ENCODE measurements around the gene TCF4.

The TCF4 gene

DNA sequence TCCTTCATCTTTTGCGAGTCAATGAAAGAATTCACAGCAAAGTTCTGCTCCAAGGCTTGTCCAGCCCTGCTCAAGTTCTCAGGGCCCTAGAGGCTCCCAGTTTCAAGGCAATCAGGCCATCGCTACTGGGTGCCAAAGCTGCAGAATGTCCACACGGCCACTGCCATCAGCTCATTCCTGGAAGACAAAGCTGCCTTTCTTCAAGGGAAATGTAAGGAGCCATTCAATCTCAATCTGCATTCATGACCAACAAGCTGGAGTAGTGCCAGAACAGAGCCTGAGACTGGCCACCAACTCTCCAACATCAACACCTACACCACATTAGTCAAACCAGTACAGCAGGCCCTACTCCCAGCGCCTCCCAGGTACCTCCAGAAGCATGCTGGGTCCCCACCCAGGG is 202.2 kb downstream of the TCF4 start:
- ATAC-seq (replicated peaks) (no peak), DNase-seq (no peak)
- H3K9me3 Mint-ChIP-seq, result peaks cover 8 to 24% of the 10 kb centered on the region in 2 donors
- no peak overlapping the region for H3K27ac Mint-ChIP-seq
- no peaks in the 10 kb centered on the region for H3K4me1 Mint-ChIP-seq (ENCODE audit: low read depth in 2 of 2)
- H3K27me3 Mint-ChIP-seq, result no peaks in the 10 kb centered on the region
- no peaks in the 10 kb centered on the region for H3K36me3 Mint-ChIP-seq (ENCODE audit: insufficient read depth)
- no peak overlapping the region for H3K4me3 Mint-ChIP-seq

DNA sequence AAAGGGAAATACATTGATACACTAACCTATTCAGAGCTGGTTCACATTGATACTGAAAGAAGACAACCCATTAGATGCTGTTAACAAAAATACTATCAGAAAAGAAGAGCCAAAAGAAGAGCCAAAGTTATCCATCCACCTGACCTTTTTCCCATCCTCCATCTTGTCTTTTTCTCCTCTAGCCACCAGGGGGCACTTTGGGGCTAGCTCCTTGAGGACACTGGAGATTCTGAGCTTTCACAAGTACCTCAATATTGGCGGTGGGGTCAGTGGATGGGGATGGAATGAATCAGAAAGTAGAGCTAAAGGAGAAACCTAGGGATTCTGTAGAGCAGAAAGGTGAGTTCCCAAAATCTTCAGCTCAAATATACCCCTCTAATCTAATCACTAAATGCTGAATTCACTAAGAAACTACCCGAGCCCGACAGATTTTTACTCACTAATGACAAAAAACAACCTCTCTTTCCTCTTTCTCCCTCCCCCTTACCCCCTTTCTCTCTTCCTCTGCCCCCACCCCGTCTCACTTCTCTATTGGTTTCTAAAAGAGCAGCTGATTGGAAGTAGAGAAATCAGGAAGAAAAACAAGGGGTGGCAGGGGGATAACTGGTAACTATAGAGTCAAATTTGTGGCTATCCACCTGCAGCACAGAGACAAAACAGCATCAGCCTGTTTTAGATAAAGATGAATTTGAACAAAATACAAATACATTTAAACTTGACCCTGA is 203.3 kb downstream of the TCF4 start:
- H3K27ac Mint-ChIP-seq, result no peak overlapping the region
- no peak for DNase-seq
- no peak overlapping the region for H3K4me3 Mint-ChIP-seq
- peaks cover 8 to 23% of the 10 kb centered on the region in 2 donors for H3K9me3 Mint-ChIP-seq
- no peaks in the 10 kb centered on the region for H3K27me3 Mint-ChIP-seq
- no peaks in the 10 kb centered on the region for H3K36me3 Mint-ChIP-seq (ENCODE audit: insufficient read depth)
- no peaks in the 10 kb centered on the region for H3K4me1 Mint-ChIP-seq (ENCODE audit: low read depth in 2 of 2)
- ATAC-seq (replicated peaks), result no peak

DNA sequence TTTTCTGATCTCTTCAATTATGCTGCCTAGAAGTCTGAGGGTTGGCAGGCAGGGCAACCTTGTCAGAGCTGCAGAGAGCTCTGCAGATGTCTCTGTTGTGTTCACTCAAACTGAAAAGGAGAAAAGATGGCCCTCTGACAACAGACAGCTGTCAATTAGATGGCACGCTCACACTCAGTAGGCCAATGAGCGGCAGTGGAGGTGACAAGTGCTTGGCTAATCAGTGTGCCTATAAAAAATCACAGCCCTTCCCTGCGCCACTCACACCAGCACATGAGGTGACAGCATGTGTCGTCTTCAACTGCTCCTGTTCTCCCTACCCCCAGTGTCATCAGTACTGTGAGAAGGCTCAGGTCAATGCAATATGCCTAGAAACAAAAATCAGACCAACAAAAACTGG is 203.9 kb downstream of the TCF4 start:
- DNase-seq, result no peak
- Mint-ChIP-seq H3K27ac (no peak overlapping the region), H3K27me3 (no peaks in the 10 kb centered on the region), H3K36me3 (ENCODE audit: insufficient read depth) (no peaks in the 10 kb centered on the region), H3K4me1 (ENCODE audit: low read depth in 2 of 2) (no peaks in the 10 kb centered on the region), H3K9me3 (peaks cover 4 to 17% of the 10 kb centered on the region in 2 donors), H3K4me3 (no peak overlapping the region)
- ATAC-seq (replicated peaks), result no peak

DNA sequence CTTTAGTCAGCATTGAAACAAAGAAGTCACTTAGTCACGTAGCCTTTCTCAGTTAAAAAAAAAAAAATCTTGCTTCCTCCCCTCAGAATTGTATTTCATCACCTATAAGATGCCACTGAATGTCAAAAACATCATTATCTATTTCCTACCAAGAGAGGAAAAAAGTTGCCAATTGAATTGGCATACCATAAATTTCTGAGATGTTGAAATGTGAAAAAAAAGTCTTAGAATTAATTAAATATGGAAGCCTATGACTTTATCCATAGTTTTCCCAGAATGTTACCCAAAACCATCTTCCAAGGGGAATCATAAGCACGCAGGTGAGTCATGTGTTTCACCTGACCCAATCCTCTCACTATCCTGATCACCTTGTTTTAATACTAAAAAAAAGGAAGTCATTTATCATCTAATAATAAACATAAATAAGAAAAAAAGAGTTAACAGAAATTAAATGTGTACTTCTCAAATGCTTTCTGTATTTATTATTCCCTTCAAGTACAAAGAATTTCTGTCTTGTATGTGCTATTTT is 205.7 kb downstream of the TCF4 start:
- no peaks in the 10 kb centered on the region for H3K4me1 Mint-ChIP-seq (ENCODE audit: low read depth in 2 of 2)
- no peaks in the 10 kb centered on the region for H3K36me3 Mint-ChIP-seq (ENCODE audit: insufficient read depth)
- H3K4me3 Mint-ChIP-seq, result no peak overlapping the region
- H3K27me3 Mint-ChIP-seq, result no peaks in the 10 kb centered on the region
- no peak for ATAC-seq (replicated peaks)
- no peak overlapping the region for H3K27ac Mint-ChIP-seq
- H3K9me3 Mint-ChIP-seq, result peaks cover 6 to 16% of the 10 kb centered on the region in 2 donors
- no peak for DNase-seq

DNA sequence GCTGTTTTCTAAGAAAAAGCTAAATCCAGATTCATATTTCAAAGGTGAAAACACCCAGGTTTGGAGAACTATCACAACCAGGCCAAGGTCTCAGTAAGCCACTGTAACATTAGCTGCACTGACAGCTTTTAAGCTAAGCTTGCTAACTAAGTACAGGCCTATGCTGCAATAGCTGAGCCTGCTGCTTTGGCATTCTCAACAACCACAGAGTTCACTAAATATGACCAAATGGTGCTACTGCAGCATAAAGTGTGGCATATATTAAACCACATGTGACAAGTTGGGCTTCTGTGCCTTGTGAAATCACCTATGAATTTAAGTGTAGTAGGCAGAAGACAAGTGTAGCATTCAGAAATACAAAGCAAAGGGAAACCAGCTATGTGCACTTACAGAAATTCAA is 206.7 kb downstream of the TCF4 start:
- DNase-seq (no peak), ATAC-seq (replicated peaks) (no peak)
- Mint-ChIP-seq H3K27ac (no peak overlapping the region), H3K9me3 (peaks cover 4 to 16% of the 10 kb centered on the region in 2 donors), H3K4me1 (ENCODE audit: low read depth in 2 of 2) (no peaks in the 10 kb centered on the region), H3K36me3 (ENCODE audit: insufficient read depth) (no peaks in the 10 kb centered on the region), H3K27me3 (no peaks in the 10 kb centered on the region), H3K4me3 (no peak overlapping the region)

DNA sequence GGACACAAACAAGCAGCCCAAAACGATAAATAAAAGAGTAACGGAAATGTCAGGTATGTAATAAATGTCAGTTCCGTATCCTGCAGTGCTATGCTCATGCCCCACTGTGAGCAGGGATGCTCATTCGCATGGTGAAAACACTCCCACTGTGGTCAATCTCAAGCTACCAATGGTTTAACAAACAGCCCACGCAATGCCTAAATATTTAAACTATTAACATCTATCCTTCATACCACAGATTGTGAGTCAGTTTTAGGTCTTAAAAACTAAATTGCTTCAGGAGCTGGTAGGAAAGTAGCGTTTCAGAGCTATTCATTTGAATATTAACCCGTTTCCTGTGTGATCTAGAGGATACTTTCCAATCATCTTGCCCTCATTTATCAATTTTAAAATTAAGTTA is 207.4 kb downstream of the TCF4 start:
- Mint-ChIP-seq H3K4me3 (no peak overlapping the region), H3K36me3 (ENCODE audit: insufficient read depth) (no peaks in the 10 kb centered on the region), H3K27me3 (no peaks in the 10 kb centered on the region), H3K9me3 (peaks cover 4 to 10% of the 10 kb centered on the region in 2 donors), H3K27ac (no peak overlapping the region), H3K4me1 (ENCODE audit: low read depth in 2 of 2) (no peaks in the 10 kb centered on the region)
- ATAC-seq (replicated peaks), result no peak
- DNase-seq, result no peak

DNA sequence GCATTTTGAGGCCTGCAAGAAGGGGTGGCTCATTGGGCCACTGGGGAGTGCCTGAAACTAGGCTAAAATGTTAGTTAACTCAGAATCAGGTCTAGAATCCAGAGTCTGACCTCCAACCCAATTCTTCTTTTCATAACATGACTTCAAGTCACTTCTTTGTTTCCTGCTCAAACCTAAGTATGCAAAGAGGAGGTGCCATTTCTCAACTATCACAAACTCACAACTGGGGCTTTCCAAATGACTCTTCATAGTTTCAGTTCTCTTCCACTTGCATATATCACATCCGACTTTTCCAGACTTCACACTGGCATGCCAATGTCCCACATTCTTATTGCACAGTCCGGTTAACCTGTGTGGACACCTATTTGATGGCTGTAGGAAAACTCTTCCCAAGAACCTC is 211.6 kb downstream of the TCF4 start:
- no peak for DNase-seq
- Mint-ChIP-seq H3K9me3 (peaks cover 0 to 5% of the 10 kb centered on the region in 2 donors), H3K4me3 (no peak overlapping the region), H3K4me1 (ENCODE audit: low read depth in 2 of 2) (no peaks in the 10 kb centered on the region), H3K36me3 (ENCODE audit: insufficient read depth) (no peaks in the 10 kb centered on the region), H3K27ac (no peak overlapping the region), H3K27me3 (no peaks in the 10 kb centered on the region)
- no peak for ATAC-seq (replicated peaks)

DNA sequence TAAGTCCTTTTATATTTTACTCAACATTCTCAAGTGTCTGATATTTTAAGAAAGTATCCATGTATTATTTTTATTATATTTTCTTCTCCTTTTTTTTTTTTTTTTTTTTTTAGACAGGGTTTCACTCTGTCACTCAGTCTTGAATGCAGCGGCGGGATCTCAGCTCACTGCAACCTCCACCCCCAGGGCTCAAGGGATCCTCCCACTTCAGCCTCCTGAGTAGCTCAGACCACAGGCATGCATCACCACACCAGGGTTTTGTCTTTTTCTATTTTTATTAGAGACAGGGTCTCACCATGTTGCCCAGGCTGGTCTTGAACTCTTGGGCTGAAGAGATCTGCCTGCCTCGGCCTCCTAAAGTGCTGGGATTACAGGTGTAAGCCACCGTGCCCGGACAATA is 212.1 kb downstream of the TCF4 start:
- DNase-seq (no peak), ATAC-seq (replicated peaks) (no peak)
- Mint-ChIP-seq H3K27ac (no peak overlapping the region), H3K36me3 (ENCODE audit: insufficient read depth) (no peaks in the 10 kb centered on the region), H3K9me3 (peaks cover 0 to 5% of the 10 kb centered on the region in 2 donors), H3K27me3 (no peaks in the 10 kb centered on the region), H3K4me3 (no peak overlapping the region), H3K4me1 (ENCODE audit: low read depth in 2 of 2) (no peaks in the 10 kb centered on the region)

DNA sequence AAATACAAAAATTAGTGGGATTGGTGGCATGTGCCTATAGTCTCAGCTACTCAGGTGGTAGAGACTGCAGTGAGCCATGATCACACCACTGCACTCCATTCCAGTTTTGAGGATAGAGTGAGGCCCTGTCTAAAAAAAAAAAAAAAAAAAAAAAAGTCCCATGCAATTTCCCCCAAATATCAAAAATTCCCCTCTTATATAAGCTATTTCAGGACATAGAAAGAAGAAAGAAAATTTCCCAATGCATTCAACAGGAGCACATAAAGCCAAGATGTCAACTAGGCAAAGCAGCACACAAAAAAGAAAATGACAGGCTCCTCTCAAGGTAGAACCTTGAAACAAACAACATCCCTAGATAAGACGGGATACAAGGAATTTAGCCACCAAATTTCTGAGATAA is 213.3 kb downstream of the TCF4 start:
- Mint-ChIP-seq H3K4me3 (no peak overlapping the region), H3K9me3 (peaks cover 0 to 5% of the 10 kb centered on the region in 2 donors), H3K27me3 (no peaks in the 10 kb centered on the region), H3K36me3 (ENCODE audit: insufficient read depth) (no peaks in the 10 kb centered on the region), H3K27ac (no peak overlapping the region), H3K4me1 (ENCODE audit: low read depth in 2 of 2) (no peaks in the 10 kb centered on the region)
- ATAC-seq (replicated peaks) (no peak), DNase-seq (no peak)

DNA sequence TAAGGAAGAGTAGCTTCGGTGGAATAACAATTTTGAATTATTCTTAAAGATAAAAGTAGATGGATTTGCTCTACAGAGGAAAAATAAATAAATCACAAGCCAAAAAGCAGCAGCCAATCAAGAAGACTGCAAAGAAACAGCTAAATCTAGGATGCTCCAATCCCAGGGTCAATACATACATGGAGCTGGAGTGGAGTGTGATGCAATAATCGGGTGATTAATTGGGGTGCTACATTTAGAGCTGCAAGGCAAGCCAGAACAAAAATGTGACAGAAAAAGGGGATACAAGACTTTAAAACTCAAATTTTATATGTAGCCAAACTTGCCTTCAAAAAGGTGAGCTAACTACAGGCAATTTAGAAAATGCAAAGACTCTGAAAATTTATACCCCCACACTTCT is 215.8 kb downstream of the TCF4 start:
- DNase-seq (no peak), ATAC-seq (replicated peaks) (no peak)
- Mint-ChIP-seq H3K27me3 (no peaks in the 10 kb centered on the region), H3K4me3 (no peak overlapping the region), H3K36me3 (ENCODE audit: insufficient read depth) (no peaks in the 10 kb centered on the region), H3K27ac (no peak overlapping the region), H3K4me1 (ENCODE audit: low read depth in 2 of 2) (no peaks in the 10 kb centered on the region), H3K9me3 (peaks cover 0 to 3% of the 10 kb centered on the region in 2 donors)

DNA sequence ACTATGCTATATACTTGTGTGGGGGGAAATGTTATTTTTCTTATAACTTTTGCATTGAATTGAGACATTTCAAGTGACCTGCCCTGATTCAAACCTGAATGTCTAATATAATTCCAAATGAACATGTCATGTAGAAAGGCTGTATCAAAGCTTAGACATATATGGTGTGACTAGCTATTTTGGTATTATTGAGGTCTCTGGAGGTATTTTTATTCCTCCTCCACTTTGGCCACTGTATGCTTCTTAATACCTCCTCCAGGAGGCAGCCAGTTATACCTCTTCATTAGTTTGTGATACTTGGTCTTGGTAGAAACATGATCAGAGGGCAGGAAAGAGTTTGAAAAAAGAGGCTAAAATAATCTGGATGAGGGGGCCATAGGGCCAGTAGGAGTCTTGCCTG is 217.1 kb downstream of the TCF4 start:
- no peak for ATAC-seq (replicated peaks)
- no peaks in the 10 kb centered on the region for H3K36me3 Mint-ChIP-seq (ENCODE audit: insufficient read depth)

DNA sequence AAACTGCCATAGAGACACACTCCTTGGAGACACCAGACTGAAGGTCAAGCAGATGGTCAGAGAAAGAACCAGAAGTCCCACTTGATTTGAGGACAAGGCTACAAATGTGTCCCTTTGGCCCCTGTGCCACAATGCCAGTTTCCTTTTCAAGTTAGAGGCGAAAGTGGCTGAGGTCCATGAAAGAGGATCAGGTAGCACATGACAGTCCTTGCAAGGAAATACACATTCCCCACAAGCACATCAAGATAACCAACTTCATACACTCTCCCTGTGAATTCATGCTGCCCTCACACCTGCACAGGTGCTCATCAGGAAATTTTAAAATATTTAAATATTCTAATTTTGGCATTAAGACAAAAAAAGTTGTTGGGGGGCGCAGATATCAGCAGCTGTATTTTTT is 218.6 kb downstream of the TCF4 start:
- Mint-ChIP-seq H3K27me3 (no peaks in the 10 kb centered on the region), H3K36me3 (ENCODE audit: insufficient read depth) (peaks cover 4% of the 10 kb centered on the region), H3K4me3 (no peak overlapping the region), H3K9me3 (peaks cover 0 to 3% of the 10 kb centered on the region in 2 donors), H3K4me1 (ENCODE audit: low read depth in 2 of 2) (no peaks in the 10 kb centered on the region), H3K27ac (no peak overlapping the region)
- no peak for ATAC-seq (replicated peaks)
- no peak for DNase-seq

More for the DNA sequence above, 217.1 kb downstream of the TCF4 start:
- Mint-ChIP-seq H3K4me1 (ENCODE audit: low read depth in 2 of 2) (no peaks in the 10 kb centered on the region), H3K4me3 (no peak overlapping the region), H3K27me3 (no peaks in the 10 kb centered on the region), H3K27ac (no peak overlapping the region), H3K9me3 (peaks cover 0 to 3% of the 10 kb centered on the region in 2 donors)
- no peak for DNase-seq

DNA sequence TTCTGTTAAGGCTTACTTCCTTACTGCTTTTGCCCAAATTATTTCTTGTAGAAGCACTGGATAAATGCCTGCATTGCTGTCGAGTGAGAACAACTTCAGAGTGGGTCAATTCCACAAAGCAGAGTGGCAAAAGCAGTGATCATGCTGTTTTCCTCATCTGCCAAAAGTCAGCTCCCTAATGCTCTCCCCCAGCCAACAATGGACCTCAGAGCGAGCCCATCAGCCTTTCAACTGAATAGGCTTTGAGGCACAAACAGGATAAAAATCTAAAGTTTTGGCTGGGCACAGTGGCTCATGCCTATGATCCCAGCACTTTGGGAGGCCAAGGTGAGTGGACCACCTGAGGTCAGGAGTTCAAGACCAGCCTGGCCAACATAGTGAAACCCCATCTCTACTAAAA is 222.7 kb downstream of the TCF4 start:
- ATAC-seq (replicated peaks) (no peak), DNase-seq (no peak)
- Mint-ChIP-seq H3K4me3 (no peak overlapping the region), H3K27ac (no peak overlapping the region), H3K4me1 (ENCODE audit: low read depth in 2 of 2) (no peaks in the 10 kb centered on the region), H3K36me3 (ENCODE audit: insufficient read depth) (peaks cover 4% of the 10 kb centered on the region), H3K27me3 (no peaks in the 10 kb centered on the region), H3K9me3 (peaks cover 7 to 8% of the 10 kb centered on the region in 2 donors)

DNA sequence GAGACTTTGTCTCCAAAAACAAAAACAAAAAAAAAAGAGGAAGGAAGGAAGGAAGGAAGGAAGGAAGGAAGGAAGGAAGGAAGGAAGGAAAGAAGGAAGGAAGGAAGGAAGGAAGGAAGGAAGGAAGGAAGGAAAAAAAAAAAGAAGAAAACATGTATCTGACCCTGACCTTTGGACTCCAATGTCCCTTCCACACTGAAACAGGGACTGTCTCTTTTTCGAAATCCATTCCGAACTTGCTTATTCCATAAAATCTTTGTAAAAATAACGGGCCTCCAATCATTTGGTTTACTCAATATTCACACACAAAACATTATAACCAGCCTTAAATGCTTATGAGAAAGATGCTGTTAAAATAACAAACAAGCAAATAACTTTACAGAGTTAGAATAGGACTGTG is 225.7 kb downstream of the TCF4 start:
- no peak for DNase-seq
- Mint-ChIP-seq H3K4me3 (no peak overlapping the region), H3K27ac (no peak overlapping the region), H3K9me3 (peaks cover 7 to 10% of the 10 kb centered on the region in 2 donors), H3K27me3 (no peaks in the 10 kb centered on the region), H3K36me3 (ENCODE audit: insufficient read depth) (peaks cover 4% of the 10 kb centered on the region), H3K4me1 (ENCODE audit: low read depth in 2 of 2) (no peaks in the 10 kb centered on the region)
- no peak for ATAC-seq (replicated peaks)
